HEK293T (cell line): ENCODE measurements around the gene STRIP1.

Experiments
- CTCF ChIA-PET: fragments of 350-600 bp; formaldehyde crosslinking; extraction: SDS; loops from one replicate; lab custom pipeline; 2021; ENCODE audit warnings: antibody characterized with exemption, inconsistent platforms; lab: Yijun Ruan, JAX
- POLR2A ChIA-PET: fragments of 350-600 bp; formaldehyde crosslinking; extraction: SDS; loops from one replicate; lab custom pipeline; 2020; ENCODE audit warnings: antibody characterized with exemption, inconsistent platforms; lab: Yijun Ruan, JAX
- DNase-seq: peaks from one replicate; pipeline ENCODE4 v3.0.0; 2012; ENCODE audit warnings: mixed read lengths; ENCODE audit errors: extremely low spot score
- ARNT ChIP-seq: fragments of 450-650 bp; IDR thresholded peaks from 2 replicates; pipeline ENCODE4 v1.6.1; 2017; ENCODE audit warnings: mild to moderate bottlenecking
- BHLHE40 ChIP-seq: fragments of 450-650 bp; IDR thresholded peaks from 2 replicates; pipeline ENCODE4 v1.6.1; 2016; ENCODE audit warnings: mild to moderate bottlenecking, moderate library complexity, borderline replicate concordance
- CTBP1 ChIP-seq: fragments of 450-650 bp; IDR thresholded peaks from 2 replicates; pipeline ENCODE4 v1.6.1; 2016; ENCODE audit warnings: borderline replicate concordance
- ELF4 ChIP-seq: fragments of 450-650 bp; IDR thresholded peaks from 2 replicates; pipeline ENCODE4 v1.6.1; 2017; ENCODE audit warnings: antibody characterized with exemption
- FOXA1 ChIP-seq: fragments of 450-650 bp; IDR thresholded peaks from 2 replicates; pipeline ENCODE4 v1.6.1; 2016; ENCODE audit warnings: mild to moderate bottlenecking
- FOXK2 ChIP-seq: fragments of 450-650 bp; IDR thresholded peaks from 2 replicates; pipeline ENCODE4 v1.6.1; 2016; ENCODE audit warnings: mild to moderate bottlenecking
- FOXM1 ChIP-seq: fragments of 450-650 bp; IDR thresholded peaks from 2 replicates; pipeline ENCODE4 v1.6.1; 2017; ENCODE audit warnings: mild to moderate bottlenecking, borderline replicate concordance
- HDGF ChIP-seq: fragments of 450-650 bp; IDR thresholded peaks from 2 replicates; pipeline ENCODE4 v1.6.1; 2017; ENCODE audit warnings: antibody characterized with exemption, borderline replicate concordance
- L3MBTL2 ChIP-seq: fragments of 450-650 bp; conservative IDR thresholded peaks from 2 replicates; pipeline ENCODE4 v1.6.1; 2016; ENCODE audit warnings: mild to moderate bottlenecking
- LEF1 ChIP-seq: fragments of 450-650 bp; IDR thresholded peaks from 2 replicates; pipeline ENCODE4 v1.6.1; 2017; ENCODE audit warnings: mild to moderate bottlenecking, borderline replicate concordance
- NFRKB ChIP-seq: fragments of 450-650 bp; IDR thresholded peaks from 2 replicates; pipeline ENCODE4 v1.6.1; 2016; ENCODE audit warnings: mild to moderate bottlenecking, moderate library complexity
- PKNOX1 ChIP-seq: fragments of 450-650 bp; IDR thresholded peaks from 2 replicates; pipeline ENCODE4 v1.6.1; 2016
- SP1 ChIP-seq: fragments of 450-650 bp; IDR thresholded peaks from 2 replicates; pipeline ENCODE4 v1.6.1; 2017
- SUZ12 ChIP-seq: fragments of 450-650 bp; IDR thresholded peaks from 2 replicates; pipeline ENCODE4 v1.6.1; 2016; ENCODE audit warnings: mild to moderate bottlenecking
- TARDBP ChIP-seq: fragments of 450-650 bp; IDR thresholded peaks from 2 replicates; pipeline ENCODE4 v1.6.1; 2016
- ZNF384 ChIP-seq: fragments of 450-650 bp; IDR thresholded peaks from 2 replicates; pipeline ENCODE4 v1.6.1; 2016

Gene STRIP1

GRCh38 chr1:110061341-110061740 lies 26.9 kb downstream of the STRIP1 start:
- CTCF ChIA-PET, result interaction anchor here (2.0 kb wide), 1 partner anchor 16 kb away, joined by 7 read pairs; no protein-coding TSS in a partner anchor
- DNase-seq, result no peak
- POLR2A ChIA-PET, result interaction anchor here (1.4 kb wide), 1 partner anchor 10 kb away, joined by 5 read pairs; no protein-coding TSS in a partner anchor
- TF ChIP-seq PKNOX1 (no peak), FOXM1 (no peak), BHLHE40 (no peak), CTBP1 (no peak), FOXK2 (no peak), SP1 (no peak), NFRKB (no peak), ZNF384 (no peak), HDGF (no peak), L3MBTL2 (no peak), ELF4 (no peak), FOXA1 (no peak), LEF1 (no peak), TARDBP (no peak), ARNT (no peak)

GRCh38 chr1:110062612-110063011 lies 28.2 kb downstream of the STRIP1 start:
- TF ChIP-seq SUZ12 (no peak), HDGF (no peak), L3MBTL2 (no peak)
- CTCF ChIA-PET, result interaction anchor here (0.8 kb wide), 1 partner anchor 17 kb away, joined by 3 read pairs; no protein-coding TSS in a partner anchor
- DNase-seq, result no peak
- POLR2A ChIA-PET, result interaction anchor here (1.4 kb wide), 1 partner anchor 9 kb away, joined by 5 read pairs; no protein-coding TSS in a partner anchor

GRCh38 chr1:110063781-110064180 lies 29.4 kb downstream of the STRIP1 start:
- TF ChIP-seq FOXA1 (no peak), L3MBTL2 (no peak)
- CTCF ChIA-PET, result interaction anchor here (1.0 to 1.4 kb wide), 2 partner anchors 24 kb away, joined by 5 read pairs; no protein-coding TSS in a partner anchor
- DNase-seq, result no peak
- POLR2A ChIA-PET, result no interaction called here

- POLR2A ChIA-PET, result interaction anchor here (1.4 kb wide), 1 partner anchor 13 kb away, joined by 3 read pairs; no protein-coding TSS in a partner anchor
- DNase-seq, result no peak
- no peak for TF ChIP-seq ZNF384
- TF ChIP-seq FOXK2, result no peak
- no peak for TF ChIP-seq CTBP1
- TF ChIP-seq FOXA1, result no peak
- TF ChIP-seq LEF1, result no peak
- TF ChIP-seq L3MBTL2, result no peak
- no peak for TF ChIP-seq SUZ12
- no peak for TF ChIP-seq ELF4
- TF ChIP-seq PKNOX1, result no peak
- no peak for TF ChIP-seq ARNT
- no peak for TF ChIP-seq HDGF
- CTCF ChIA-PET, result interaction anchor here (1.4 kb wide), 1 partner anchor 23 kb away, joined by 5 read pairs; no protein-coding TSS in a partner anchor
These were observed 30.3 kb downstream of the STRIP1 start for GRCh38 chr1:110064576-110065337.

GRCh38 chr1:110065841-110066240 lies 31.4 kb downstream of the STRIP1 start:
- DNase-seq, result no peak
- ChIA-PET POLR2A (interaction anchor here (1.0 to 1.4 kb wide), 3 partner anchors 10 to 31 kb away, joined by 3 to 4 read pairs (median 3); partner anchors contain the start of gene STRIP1), CTCF (no interaction called here)
- TF ChIP-seq ZNF384 (no peak), HDGF (no peak), CTBP1 (no peak), FOXA1 (no peak), NFRKB (no peak), TARDBP (no peak), FOXM1 (no peak), SUZ12 (no peak), PKNOX1 (no peak)

GRCh38 chr1:110067479-110067892 lies 33.1 kb downstream of the STRIP1 start:
- POLR2A ChIA-PET, result no interaction called here
- TF ChIP-seq ARNT (no peak), NFRKB (no peak), ELF4 (no peak), PKNOX1 (no peak), FOXK2 (no peak), LEF1 (no peak), L3MBTL2 (no peak), TARDBP (no peak), HDGF (no peak), SUZ12 (no peak), CTBP1 (no peak), BHLHE40 (no peak), ZNF384 (no peak), SP1 (no peak), FOXM1 (no peak)
- DNase-seq, result no peak
- CTCF ChIA-PET, result interaction anchor here (0.8 to 1.3 kb wide), 2 partner anchors 13 to 49 kb away, joined by 3 to 7 read pairs; no protein-coding TSS in a partner anchor
